Measurements from ENCODE around the gene SP8.

GRCh38 chr7:20793694-20794394, 7.2 kb upstream of the SP8 start:
- TF ChIP-seq POLR2A (IDR thresholded peaks at IDR 0.05; ENCODE audit: low read length): no peak
- TF ChIP-seq GATA1 (IDR thresholded peaks at IDR 0.05; ENCODE audit: low read depth, low read length): no peak

All from erythroblast (primary cell).